WI38 (cell line): Measurements from ENCODE around the gene HNRNPH1.
"Not testable (repeated sequence)": the region's sequence is repeated elsewhere in the genome, so short reads cannot be mapped to it uniquely, and the experiment has no call there.

ENCODE experiments used
- H3K4me3 ChIP-seq: 2 replicates; pipeline ENCODE4 v1.5.1; 2011; ENCODE audit warnings: low read depth, mild to moderate bottlenecking, control low read depth, low read length
- TF ChIP-seq, protein P1 (sequence below): IDR thresholded peaks from 2 replicates; pipeline ENCODE4 v1.5.1; 2012; ENCODE audit warnings: low read depth, mild to moderate bottlenecking, control low read depth, low read length

HNRNPH1 gene, protein sequence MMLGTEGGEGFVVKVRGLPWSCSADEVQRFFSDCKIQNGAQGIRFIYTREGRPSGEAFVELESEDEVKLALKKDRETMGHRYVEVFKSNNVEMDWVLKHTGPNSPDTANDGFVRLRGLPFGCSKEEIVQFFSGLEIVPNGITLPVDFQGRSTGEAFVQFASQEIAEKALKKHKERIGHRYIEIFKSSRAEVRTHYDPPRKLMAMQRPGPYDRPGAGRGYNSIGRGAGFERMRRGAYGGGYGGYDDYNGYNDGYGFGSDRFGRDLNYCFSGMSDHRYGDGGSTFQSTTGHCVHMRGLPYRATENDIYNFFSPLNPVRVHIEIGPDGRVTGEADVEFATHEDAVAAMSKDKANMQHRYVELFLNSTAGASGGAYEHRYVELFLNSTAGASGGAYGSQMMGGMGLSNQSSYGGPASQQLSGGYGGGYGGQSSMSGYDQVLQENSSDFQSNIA

DNA sequence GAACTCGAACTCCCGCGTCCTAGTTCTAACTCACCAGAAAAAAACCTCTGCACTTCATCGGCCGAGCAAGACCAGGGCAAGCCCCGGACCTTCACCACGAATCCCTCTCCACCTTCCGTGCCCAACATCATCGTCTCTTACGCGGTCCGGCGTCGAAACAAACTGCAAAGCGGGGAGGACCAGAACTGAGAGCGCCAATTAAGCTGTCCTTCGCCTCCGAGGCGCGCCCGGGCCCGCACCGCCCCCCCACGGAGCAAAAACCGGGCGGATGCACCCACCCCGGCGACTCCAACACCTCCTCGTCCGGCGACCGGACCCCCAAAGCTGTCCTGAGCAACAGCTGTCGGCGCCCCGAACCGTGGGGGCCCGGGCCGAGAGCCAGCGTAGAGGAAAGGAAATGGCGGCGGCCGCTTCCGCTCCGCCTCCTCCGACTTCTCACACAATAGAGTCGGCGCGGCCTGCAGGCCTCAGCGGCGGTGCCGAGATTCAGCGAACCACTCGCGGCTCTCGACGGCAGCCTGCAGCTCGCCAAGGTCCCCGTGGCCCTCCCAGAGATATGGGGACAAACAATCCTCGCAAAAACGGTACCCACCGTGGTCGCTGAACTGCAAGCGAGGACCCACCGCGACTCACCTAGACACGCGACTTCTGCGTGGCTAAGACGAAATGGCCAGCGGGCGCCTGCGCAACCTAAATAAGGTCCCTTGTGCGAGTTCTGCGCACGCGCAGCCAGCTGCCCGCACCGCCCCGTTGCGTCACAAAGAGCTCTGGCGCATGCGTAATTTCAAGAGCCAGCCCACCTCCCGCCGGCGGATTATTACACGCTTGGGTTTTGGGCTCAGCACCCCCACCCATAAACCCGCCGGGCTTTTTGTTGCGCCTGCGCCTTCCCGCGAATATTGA lies at the start of gene HNRNPH1:
Gene HNRNPH1 (minus strand): TSS at position 669 of the 903 bp plus-strand sequence. CDS start 538 bp downstream, at position 131.
- peak within 1 kb of the TSS; percentile 80 for H3K4me3 ChIP-seq
- TF ChIP-seq, protein P1, sequence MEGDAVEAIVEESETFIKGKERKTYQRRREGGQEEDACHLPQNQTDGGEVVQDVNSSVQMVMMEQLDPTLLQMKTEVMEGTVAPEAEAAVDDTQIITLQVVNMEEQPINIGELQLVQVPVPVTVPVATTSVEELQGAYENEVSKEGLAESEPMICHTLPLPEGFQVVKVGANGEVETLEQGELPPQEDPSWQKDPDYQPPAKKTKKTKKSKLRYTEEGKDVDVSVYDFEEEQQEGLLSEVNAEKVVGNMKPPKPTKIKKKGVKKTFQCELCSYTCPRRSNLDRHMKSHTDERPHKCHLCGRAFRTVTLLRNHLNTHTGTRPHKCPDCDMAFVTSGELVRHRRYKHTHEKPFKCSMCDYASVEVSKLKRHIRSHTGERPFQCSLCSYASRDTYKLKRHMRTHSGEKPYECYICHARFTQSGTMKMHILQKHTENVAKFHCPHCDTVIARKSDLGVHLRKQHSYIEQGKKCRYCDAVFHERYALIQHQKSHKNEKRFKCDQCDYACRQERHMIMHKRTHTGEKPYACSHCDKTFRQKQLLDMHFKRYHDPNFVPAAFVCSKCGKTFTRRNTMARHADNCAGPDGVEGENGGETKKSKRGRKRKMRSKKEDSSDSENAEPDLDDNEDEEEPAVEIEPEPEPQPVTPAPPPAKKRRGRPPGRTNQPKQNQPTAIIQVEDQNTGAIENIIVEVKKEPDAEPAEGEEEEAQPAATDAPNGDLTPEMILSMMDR, result no peak

DNA sequence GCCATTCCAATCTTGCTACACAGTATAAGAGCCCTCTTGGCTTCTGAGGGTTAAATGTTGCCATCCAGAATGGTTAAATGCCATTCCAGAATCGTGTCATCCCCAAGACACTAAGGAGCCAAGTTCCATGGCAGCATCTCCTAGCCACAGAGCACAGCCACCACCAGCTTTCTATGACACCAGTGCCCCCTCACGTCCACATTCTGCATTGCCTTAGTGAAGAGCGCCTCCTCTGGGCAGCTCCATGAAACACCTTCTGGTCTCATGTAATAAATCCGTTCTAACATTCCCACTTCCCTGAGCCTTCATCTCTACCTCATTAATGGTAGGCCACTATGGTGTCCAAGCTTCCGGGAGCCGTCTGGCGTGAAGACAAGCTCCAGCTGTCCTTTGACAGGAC lies 44.9 kb upstream of the HNRNPH1 start:
- no peak overlapping the region for H3K4me3 ChIP-seq
- TF ChIP-seq, protein P1, result peak; percentile 92

DNA sequence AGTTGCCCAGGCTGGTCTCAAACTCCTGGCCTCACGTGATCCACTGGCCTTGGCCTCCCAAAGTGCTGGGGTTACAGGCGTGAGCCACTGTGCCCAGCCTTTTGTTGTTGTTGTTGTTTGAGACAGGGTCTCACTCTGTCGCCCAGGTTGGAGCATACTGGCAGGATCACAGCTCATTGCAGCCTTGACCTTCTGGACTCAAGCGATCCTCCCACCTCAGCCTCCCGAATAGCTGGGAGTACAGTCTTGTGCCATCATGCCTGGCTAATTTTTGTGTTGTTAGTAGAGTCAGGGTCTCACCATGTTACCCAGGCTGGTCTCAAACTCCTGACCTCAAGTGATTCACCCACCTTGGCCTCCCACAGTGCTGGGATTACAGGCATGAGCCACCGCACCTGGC lies 38.2 kb upstream of the HNRNPH1 start:
- H3K4me3 ChIP-seq, result not testable (repeated sequence)

DNA sequence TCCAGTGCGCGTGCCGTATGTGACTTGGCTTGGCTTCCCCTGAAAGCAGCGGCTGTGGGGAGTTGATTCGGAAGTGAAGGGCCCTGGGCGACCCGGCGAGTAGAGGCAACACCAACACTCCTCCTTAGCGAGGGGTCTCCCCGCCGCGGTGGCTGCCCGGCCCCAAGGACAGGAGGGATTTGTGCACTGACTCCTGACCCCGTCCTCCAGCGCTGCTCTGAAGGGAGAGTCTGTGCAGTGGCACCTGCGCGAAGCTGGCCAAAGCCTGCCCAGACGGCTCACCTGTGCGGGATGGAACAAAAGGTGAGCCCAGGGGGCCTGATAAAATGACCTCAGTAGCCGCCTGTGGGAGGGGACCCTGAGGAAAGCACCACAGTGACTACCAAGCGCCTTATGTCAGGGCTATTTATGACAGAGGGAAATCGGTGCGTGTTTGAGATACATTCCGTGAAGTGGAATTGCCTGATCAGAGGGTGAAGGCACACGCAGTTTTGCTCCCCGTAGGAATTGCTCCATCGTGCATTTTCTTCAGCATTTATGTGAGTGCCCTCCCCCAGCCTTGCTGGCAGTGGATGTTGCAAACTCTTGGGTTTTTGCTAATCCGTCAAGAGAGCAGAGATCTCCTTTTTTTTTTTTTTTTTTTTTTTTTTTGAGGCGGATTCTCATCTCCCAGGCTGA lies 34.8 kb upstream of the HNRNPH1 start:
- H3K4me3 ChIP-seq, result peak overlapping the region; percentile 69

DNA sequence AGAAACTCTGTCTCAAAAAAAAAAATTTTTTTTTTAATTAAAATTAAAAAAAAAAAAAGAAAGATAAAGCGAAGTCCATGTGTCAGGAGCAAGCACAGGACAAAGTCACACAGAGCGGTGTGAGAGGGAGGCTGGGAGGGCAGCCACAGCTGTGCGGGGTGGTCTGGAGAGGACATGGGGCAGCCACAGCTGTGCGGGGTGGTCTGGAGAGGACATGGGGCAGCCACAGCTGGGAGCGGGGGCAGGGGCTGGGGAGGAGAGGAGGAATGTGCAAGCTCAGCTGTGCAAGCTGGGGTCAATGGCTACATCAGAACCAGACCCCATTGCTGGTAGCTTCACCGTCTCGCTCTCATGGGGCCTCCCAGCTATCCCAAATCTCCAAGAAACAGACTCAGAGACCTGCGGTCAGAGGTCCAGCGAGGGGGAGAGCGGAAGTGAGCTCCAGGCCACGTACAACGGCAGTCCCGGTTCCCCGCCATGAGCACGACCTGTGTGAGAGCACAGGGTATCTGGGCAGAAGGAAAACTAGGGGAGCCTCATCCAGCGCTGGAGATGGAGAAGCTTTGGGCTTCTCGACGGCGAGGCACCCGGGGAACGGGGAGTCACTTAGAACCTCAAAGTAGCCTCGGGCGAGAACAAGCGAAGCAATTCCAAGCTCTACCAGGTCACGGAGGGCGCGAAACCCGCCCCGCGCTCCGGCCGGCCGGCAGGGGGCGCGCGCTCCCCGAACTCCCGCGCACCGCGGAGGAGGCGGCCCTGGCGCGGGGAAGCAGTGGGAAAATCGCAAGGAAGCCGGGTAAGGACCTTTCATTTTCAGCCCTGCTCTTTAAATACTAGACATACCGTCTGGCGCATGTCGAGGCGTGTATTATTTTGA lies 34.1 kb upstream of the HNRNPH1 start:
- H3K4me3 ChIP-seq, result not testable (repeated sequence)

DNA sequence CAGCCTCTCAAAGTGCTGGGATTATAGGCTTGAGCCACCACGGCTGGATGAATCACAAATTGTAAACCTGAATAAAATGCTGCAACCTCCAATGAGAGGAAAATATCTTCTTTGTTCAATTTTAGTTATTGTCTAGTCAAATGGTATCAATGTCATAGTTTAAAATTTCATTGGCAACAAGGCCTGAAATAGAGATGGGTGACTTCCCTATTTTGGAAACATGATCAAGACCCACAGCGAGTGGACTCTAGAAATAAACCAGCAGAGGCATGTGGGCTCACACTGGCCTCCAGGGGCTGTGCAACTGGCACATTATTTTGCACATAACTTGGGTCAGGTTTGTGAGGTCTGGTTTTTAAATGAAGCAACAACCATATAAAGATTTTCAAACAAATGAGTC lies 29.7 kb upstream of the HNRNPH1 start:
- H3K4me3 ChIP-seq, result not testable (repeated sequence)

DNA sequence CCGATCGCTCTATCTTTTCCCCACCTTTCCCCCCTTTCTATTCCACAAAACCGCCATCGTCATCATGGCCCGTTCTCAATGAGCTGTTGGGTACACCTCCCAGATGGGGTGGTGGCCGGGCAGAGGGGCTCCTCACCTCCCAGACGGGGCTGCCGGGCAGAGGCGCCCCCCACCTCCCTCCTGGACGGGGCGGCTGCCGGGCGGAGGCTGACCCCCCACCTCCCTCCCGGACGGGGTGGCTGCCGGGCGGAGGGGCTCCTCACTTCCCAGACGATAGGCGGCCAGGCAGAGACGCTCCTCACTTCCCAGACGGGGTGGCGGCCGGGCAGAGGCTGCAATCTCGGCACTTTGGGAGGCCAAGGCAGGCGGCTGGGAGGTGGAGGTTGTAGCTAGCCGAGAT lies 26.8 kb upstream of the HNRNPH1 start:
- H3K4me3 ChIP-seq, result not testable (repeated sequence)

DNA sequence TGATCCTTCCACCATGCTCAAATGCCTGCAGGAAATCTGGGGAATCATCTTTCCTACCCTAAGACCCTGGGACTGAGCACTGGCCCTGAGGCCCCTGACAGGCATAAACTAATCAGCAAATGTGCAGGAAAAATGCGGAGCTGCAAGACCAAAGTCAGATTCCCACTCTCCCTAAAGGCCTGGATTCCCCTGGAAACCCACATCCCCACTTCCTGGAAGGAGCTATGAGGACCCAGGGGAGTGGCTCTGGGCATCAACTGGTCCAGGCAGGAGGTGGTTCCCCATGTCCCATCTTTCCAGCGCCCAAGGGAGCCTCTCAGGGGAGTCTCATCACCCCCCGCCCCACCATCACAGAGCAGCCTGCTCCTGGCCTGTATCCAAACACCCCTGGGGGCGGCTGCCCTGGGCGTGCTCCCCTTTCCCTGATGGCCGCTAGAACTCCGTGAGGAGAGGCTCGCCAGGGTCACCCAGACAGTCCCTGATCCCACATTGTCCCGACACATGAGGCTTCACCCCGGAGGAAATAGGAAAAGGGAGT lies 25.8 kb upstream of the HNRNPH1 start:
- not testable (repeated sequence) for H3K4me3 ChIP-seq

DNA sequence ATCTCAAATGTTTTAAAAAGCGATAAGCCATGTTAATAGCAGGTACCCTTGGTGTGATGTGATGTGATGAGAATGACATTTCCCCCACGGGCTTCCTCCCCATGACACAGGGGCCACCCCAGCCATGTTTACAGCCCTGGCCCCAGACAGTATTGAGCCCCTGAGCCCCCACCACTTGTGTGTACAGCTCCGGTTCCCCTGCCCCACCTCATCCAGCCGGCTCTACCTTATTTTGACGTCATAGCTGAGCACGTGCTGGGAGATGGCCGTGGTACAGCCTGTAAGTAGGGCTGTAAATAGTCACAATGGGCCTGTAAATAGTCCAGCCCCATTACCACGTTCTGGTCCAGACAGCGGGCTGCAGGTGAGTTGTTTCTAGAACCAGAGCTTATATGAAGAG lies 24.9 kb upstream of the HNRNPH1 start:
- no peak overlapping the region for H3K4me3 ChIP-seq
- TF ChIP-seq, protein P1, result no peak

DNA sequence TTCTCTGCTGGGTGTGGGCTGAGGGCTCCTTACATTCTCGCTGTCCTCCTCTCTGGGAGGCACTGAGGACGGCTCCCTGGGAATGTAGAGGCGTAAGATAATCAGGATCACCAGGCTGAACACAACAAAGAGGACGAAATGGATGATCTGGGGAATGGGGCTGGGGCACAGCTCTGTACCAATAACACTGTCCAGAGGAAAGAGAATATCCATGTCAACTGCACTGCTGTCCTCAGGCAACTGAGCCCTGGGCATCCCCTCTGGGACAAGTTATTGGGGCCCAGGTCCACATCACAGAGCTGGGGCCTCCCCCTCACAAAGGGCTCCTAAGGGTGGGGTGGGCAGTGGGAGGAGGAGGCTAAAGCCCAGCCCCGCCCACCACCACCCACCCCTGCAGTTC lies 21.3 kb upstream of the HNRNPH1 start:
- H3K4me3 ChIP-seq, result not testable (repeated sequence)

DNA sequence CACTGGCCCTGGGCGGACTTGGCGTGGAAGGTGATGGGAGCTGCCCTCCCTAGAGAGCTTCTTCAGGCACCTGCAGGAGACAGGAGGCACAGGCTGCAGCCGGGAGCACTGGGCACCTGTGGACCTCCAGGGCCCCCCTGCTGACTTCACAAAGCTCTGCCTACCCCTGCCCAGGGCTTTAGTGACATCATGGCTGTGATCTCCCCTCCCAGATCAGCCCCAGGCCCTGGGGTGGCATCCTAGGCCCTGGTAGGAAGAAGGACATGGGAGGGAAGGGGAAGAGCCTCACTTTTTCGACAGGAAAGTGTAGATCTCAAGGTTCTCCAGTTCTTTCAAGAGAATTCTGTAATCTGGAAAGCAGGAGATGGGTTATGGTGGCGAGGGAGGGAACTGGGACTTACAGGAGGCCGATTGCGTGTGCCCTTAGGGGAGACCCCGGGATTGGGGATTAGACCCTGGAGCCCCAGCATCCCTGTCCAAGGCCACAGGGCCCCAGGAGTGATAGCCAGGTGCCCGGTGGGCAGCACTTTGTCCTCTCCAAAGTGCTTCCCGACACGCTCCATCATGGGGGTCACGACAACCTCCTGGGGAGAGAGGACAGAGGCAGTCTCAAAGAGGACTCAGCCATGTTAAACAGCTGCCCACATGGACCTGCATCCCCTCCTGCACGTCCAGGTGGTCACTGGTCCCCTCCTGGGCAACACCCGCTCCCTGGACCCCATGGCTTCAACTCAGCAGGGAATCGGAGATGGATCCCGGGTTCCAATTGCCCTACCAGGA lies 19.9 kb upstream of the HNRNPH1 start:
- not testable (repeated sequence) for H3K4me3 ChIP-seq

DNA sequence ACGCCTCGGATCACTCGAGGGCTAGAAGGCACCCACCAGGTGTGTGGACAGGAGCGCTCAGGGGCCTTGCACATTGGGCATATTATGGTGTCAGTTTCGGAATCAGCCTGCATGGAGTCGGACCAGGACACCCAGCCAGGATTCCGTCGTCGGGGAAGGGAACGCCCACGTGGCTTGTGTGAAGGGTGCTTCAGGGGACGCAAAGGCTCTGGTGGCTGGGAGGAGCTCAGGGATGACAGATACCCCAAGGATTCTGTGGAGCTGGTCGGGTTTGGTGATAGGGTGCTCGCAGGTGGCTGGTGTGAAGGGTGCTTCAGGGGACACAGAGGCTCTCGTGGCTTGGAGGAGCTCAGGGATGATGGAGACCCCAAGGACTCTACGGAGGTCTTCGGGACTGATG lies 19.2 kb upstream of the HNRNPH1 start:
- H3K4me3 ChIP-seq, result not testable (repeated sequence)

DNA sequence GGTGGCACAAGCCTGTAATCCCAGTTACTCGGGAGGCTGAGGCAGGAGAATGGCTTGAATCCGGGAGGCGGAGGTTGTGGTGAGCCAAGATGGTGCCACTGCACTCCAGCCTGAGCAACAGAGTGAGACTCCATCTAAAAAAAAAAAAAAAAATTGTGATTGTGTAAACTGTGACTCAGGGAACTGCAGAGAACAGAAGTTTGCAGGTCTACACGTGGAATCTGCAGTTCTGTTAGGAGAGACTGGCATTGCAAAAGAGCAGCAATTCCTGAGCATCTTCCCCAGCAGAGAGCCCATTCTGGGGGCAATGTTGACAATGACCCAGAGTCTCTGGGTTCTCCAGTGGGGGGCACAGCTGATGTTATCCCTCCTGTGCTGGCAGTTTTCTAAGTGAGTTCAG lies 18.3 kb upstream of the HNRNPH1 start:
- H3K4me3 ChIP-seq, result not testable (repeated sequence)

DNA sequence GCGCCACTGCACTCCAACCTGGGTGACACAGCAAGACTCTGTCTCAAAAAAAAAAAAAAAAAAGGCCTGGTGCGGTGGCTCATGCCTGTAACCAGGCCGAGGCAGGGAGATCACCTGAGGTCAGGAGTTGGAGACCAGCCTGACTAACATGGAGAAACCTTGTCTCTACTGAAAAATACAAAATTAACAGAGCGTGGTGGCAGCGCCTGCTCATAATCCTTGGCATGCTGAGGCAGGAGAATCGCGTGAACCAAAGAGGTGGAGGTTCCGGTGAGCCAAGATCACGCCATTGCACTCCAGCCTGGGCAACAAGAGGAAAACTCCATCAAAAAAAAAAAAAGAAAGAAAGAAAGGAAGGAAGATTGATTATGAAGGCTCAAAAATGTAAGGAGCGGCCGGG lies 15.8 kb upstream of the HNRNPH1 start:
- H3K4me3 ChIP-seq, result not testable (repeated sequence)
